MG63 (cell line): ENCODE measurements around the gene FAM118A. TPM values are rescaled to one million over a fixed set of nuclear protein-coding genes. Genes with fewer than 3 reads are reported as not detected.
"Not testable (repeated sequence)": the region's sequence is repeated elsewhere in the genome, so short reads cannot be mapped to it uniquely, and the experiment has no call there.

Experiments
- DNase-seq: peaks from one replicate; pipeline ENCODE4 v3.0.0-alpha.2; 2020
- H3K27me3 ChIP-seq: fragments of 250-450 bp; sonication (Bioruptor Pico); 2 replicates; pipeline ENCODE4 v1.5.1; 2020; ENCODE audit warnings: mild to moderate bottlenecking, moderate library complexity
- H3K36me3 ChIP-seq: fragments of 250-450 bp; sonication (Bioruptor Pico); 2 replicates; pipeline ENCODE4 v1.5.1; 2020; ENCODE audit warnings: mild to moderate bottlenecking, moderate library complexity
- H3K4me3 ChIP-seq: fragments of 250-450 bp; sonication (Bioruptor Pico); 2 replicates; pipeline ENCODE4 v1.5.1; 2020; ENCODE audit warnings: mild to moderate bottlenecking, moderate library complexity
- H3K9me3 ChIP-seq: fragments of 250-450 bp; sonication (Bioruptor Pico); 2 replicates; pipeline ENCODE4 v1.5.1; 2020; ENCODE audit warnings: mild to moderate bottlenecking, moderate library complexity
- total RNA-seq: library from RNA; depleted of rRNA; stranded (reverse); fragments of >200 nt; shearing (Covaris generic); gene quantifications from 2 replicates; pipeline ENCODE4 v1.2.3, GENCODE V29; 2014; ENCODE audit warnings: low replicate concordance; rRNA removed

FAM118A gene
- total RNA-seq, 1 experiment from 2014 or later = 20.5 TPM

GRCh38 chr22:45366713-45367112 is 57.0 kb downstream of the FAM118A start:
- Histone ChIP-seq H3K27me3 (peaks cover 12% of the 10 kb centered on the region; the same call in 1 of the 2 replicates), H3K36me3 (no peaks in the 10 kb centered on the region), H3K9me3 (peaks cover 6% of the 10 kb centered on the region; the same call in 1 of the 2 replicates), H3K4me3 (no peak overlapping the region)
- DNase-seq = no peak

- DNase-seq, H3K36me3 ChIP-seq, H3K4me3 ChIP-seq, H3K9me3 ChIP-seq, H3K27me3 ChIP-seq: not testable (repeated sequence)
Measured at GRCh38 chr22:45373592-45373991, 63.9 kb downstream of the FAM118A start.

GRCh38 chr22:45376009-45376408 is 66.3 kb downstream of the FAM118A start:
- H3K36me3 ChIP-seq = no peaks in the 10 kb centered on the region
- no peak for DNase-seq
- H3K4me3 ChIP-seq = no peak overlapping the region
- H3K9me3 ChIP-seq = no peaks in the 10 kb centered on the region
- H3K27me3 ChIP-seq = peaks cover 4% of the 10 kb centered on the region

- no peaks in the 10 kb centered on the region for H3K9me3 ChIP-seq
- no peak overlapping the region for H3K4me3 ChIP-seq
- DNase-seq = no peak
- peaks cover 4% of the 10 kb centered on the region for H3K27me3 ChIP-seq
- H3K36me3 ChIP-seq = no peaks in the 10 kb centered on the region
Measured at GRCh38 chr22:45376703-45377102, 67.0 kb downstream of the FAM118A start.

GRCh38 chr22:45381348-45381747 is 71.6 kb downstream of the FAM118A start:
- DNase-seq = no peak
- Histone ChIP-seq H3K9me3 (no peaks in the 10 kb centered on the region), H3K36me3 (no peaks in the 10 kb centered on the region), H3K27me3 (peaks cover 7% of the 10 kb centered on the region), H3K4me3 (no peak overlapping the region)

- Histone ChIP-seq H3K36me3 (no peaks in the 10 kb centered on the region), H3K27me3 (peaks cover 14% of the 10 kb centered on the region), H3K4me3 (no peak overlapping the region), H3K9me3 (no peaks in the 10 kb centered on the region)
- no peak for DNase-seq
Measured at GRCh38 chr22:45389546-45389945, 79.8 kb downstream of the FAM118A start.

Other genes starting within 250 kb of the FAM118A start
- gene NUP50, start 146.0 kb upstream of the FAM118A start, total RNA-seq = 32.6 and 33.7 TPM in 2 replicates
- gene KIAA0930, start 69.0 kb upstream of the FAM118A start, total RNA-seq = 64.1 and 85.1 TPM in 2 replicates
- gene UPK3A, start 25.0 kb upstream of the FAM118A start, total RNA-seq = not detected in 2 replicates
- not detected in 2 replicates for gene SMC1B, start 103.7 kb downstream of the FAM118A start, total RNA-seq
- 0.56 TPM in 1 of 2 replicates, not detected in the other for gene RIBC2, start 103.8 kb downstream of the FAM118A start, total RNA-seq
- 42.9 and 91.9 TPM in 2 replicates for gene FBLN1, start 192.9 kb downstream of the FAM118A start, total RNA-seq